DMS53 treated with DMSO at 0.1 percent for 48 hours (cell line): ENCODE measurements around the gene POPDC2.

Experiments
- DNase-seq: peaks from one replicate; lab custom pipeline; 2025; ENCODE audit not compliant: unreplicated experiment; lab: John Stamatoyannopoulos, UW

The POPDC2 gene

GRCh38 chr3:119672776-119673175 is 12.4 kb upstream of the POPDC2 start:
- DNase-seq: no peak

- DNase-seq: no peak
These were observed 9.6 kb upstream of the POPDC2 start for GRCh38 chr3:119669906-119670570.

GRCh38 chr3:119665954-119666559 is 5.7 kb upstream of the POPDC2 start:
- no peak for DNase-seq

- DNase-seq: no peak
These were observed 4.5 kb upstream of the POPDC2 start for GRCh38 chr3:119664850-119665379.

- DNase-seq: no peak
These were observed 4.0 kb upstream of the POPDC2 start for GRCh38 chr3:119664370-119664769.

GRCh38 chr3:119663885-119664284 is 3.5 kb upstream of the POPDC2 start:
- DNase-seq: no peak

- no peak for DNase-seq
These were observed 2.4 kb upstream of the POPDC2 start for GRCh38 chr3:119662604-119663373.

GRCh38 chr3:119659606-119660291 is 640 bp downstream of the POPDC2 start:
- DNase-seq: no peak

GRCh38 chr3:119658994-119659393 is 1.4 kb downstream of the POPDC2 start:
- no peak for DNase-seq

- no peak for DNase-seq
These were observed 2.3 kb downstream of the POPDC2 start for GRCh38 chr3:119657887-119658702.

GRCh38 chr3:119653876-119654275 is 6.5 kb downstream of the POPDC2 start:
- DNase-seq: no peak

- no peak for DNase-seq
These were observed 7.9 kb downstream of the POPDC2 start for GRCh38 chr3:119652306-119653033.

- DNase-seq: no peak
These were observed 10.6 kb downstream of the POPDC2 start for GRCh38 chr3:119649761-119650160.

GRCh38 chr3:119647843-119648575 is 12.4 kb downstream of the POPDC2 start:
- DNase-seq: no peak

GRCh38 chr3:119647171-119647570 is 13.2 kb downstream of the POPDC2 start:
- DNase-seq: no peak

GRCh38 chr3:119645813-119646212 is 14.6 kb downstream of the POPDC2 start:
- no peak for DNase-seq

GRCh38 chr3:119644481-119644880 is 15.9 kb downstream of the POPDC2 start:
- no peak for DNase-seq

- no peak for DNase-seq
These were observed 16.9 kb downstream of the POPDC2 start for GRCh38 chr3:119643528-119643927.
